H1 (cell line): ENCODE data around the gene WASF3. TPM values are rescaled to one million over a fixed set of nuclear protein-coding genes. Genes with fewer than 3 reads are reported as not detected.
A peak's percentile ranks its signal among the peaks of the same experiment; 100 is the strongest.

Experiments
- CTCF ChIA-PET: fragments of 300-600 bp; sonication (Branson Sonifier 250); formaldehyde crosslinking; loops from one replicate; lab custom pipeline; 2021; ENCODE audit not compliant: partially characterized antibody; lab: Charles Lee
- POLR2A ChIA-PET: fragments of 300-600 bp; sonication (Branson Sonifier 250); formaldehyde crosslinking; loops from one replicate; lab custom pipeline; 2021; ENCODE audit warnings: inconsistent platforms; ENCODE audit not compliant: partially characterized antibody; lab: Charles Lee
- DNase-seq, 2 experiments: peaks; one replicate each; pipeline versions ENCODE4 v3.0.0 to v3.0.0-alpha.2; 2010 to 2022; ENCODE audit warnings: low spot score in 2 of 2, low read depth in 1 of 2, mixed read lengths in 1 of 2
- FAIRE-seq: peaks from 2 replicates; lab custom pipeline; 2011; peaks lifted over from hg19 to GRCh38; lab: Jason Lieb, UNC
- H2AFZ ChIP-seq: 2 replicates; pipeline ENCODE4 v1.8.1; 2012; ENCODE audit warnings: low read length, inconsistent platforms
- H2AK5ac ChIP-seq: 2 replicates; pipeline ENCODE4 v1.6.1; 2013; ENCODE audit warnings: low read depth, low read length
- H2BK120ac ChIP-seq: replicated peaks from 2 replicates; pipeline ENCODE3; 2013; ENCODE audit warnings: low read depth, low read length, inconsistent platforms
- H2BK12ac ChIP-seq: 2 replicates; pipeline ENCODE4 v1.6.1; 2013; ENCODE audit warnings: low read depth, low read length
- H2BK15ac ChIP-seq: 2 replicates; pipeline ENCODE4 v1.6.1; 2013; ENCODE audit warnings: low read length
- H2BK20ac ChIP-seq: 2 replicates; pipeline ENCODE4 v1.6.1; 2013; ENCODE audit warnings: low read length
- H2BK5ac ChIP-seq: 2 replicates; pipeline ENCODE4 v1.6.1; 2013; ENCODE audit warnings: low read depth, low read length
- H3K14ac ChIP-seq: 2 replicates; pipeline ENCODE4 v1.6.1; 2013; ENCODE audit warnings: inconsistent platforms; ENCODE audit not compliant: insufficient read length
- H3K18ac ChIP-seq: 2 replicates; pipeline ENCODE4 v1.6.1; 2013; ENCODE audit warnings: low read length; ENCODE audit errors: extremely low read depth
- H3K23ac ChIP-seq: 2 replicates; pipeline ENCODE4 v1.6.1; 2013; ENCODE audit warnings: inconsistent platforms; ENCODE audit not compliant: insufficient read length
- H3K23me2 ChIP-seq: 2 replicates; pipeline ENCODE4 v1.6.1; 2013; ENCODE audit warnings: low read depth, low read length
- H3K27ac ChIP-seq: 2 replicates; pipeline ENCODE4 v1.6.1; 2011; ENCODE audit warnings: low read depth, low read length, inconsistent platforms
- H3K27me3 ChIP-seq, 4 experiments: replicated peaks in 1 of 4; 1 replicate in 1 of 4; 2 replicates in 3 of 4; pipeline versions ENCODE4 v1.6.1 to v1.8.1; 2011 to 2013; ENCODE audit warnings: low read length in 3 of 4, mild to moderate bottlenecking in 3 of 4, inconsistent platforms in 2 of 4, mixed read lengths in 2 of 4, moderate library complexity in 1 of 4; ENCODE audit not compliant: control insufficient read depth in 3 of 4, insufficient read depth in 3 of 4; ENCODE audit errors: extremely low read depth in 1 of 4
- H3K36me3 ChIP-seq, 4 experiments: 2 replicates each; pipeline versions ENCODE4 v1.6.1 to v1.8.1; 2011 to 2013; ENCODE audit warnings: mild to moderate bottlenecking in 4 of 4, low read length in 3 of 4, moderate library complexity in 2 of 4, control low read depth in 1 of 4, inconsistent platforms in 1 of 4; ENCODE audit not compliant: insufficient read depth in 4 of 4, control insufficient read depth in 2 of 4
- H3K4ac ChIP-seq: replicated peaks from 2 replicates; pipeline ENCODE3; 2013; ENCODE audit warnings: low read length, low read depth, mixed read lengths, inconsistent platforms; ENCODE audit not compliant: insufficient read length
- H3K4me1 ChIP-seq, 4 experiments: replicated peaks in 1 of 4; 1 replicate in 1 of 4; 2 replicates in 3 of 4; pipeline versions ENCODE4 v1.6.1 to v1.8.1; 2011 to 2013; ENCODE audit warnings: low read length in 3 of 4, inconsistent platforms in 2 of 4, mixed read lengths in 1 of 4; ENCODE audit not compliant: insufficient read depth in 4 of 4, control insufficient read depth in 3 of 4
- H3K4me2 ChIP-seq, 2 experiments: 2 replicates each; pipeline versions ENCODE4 v1.6.1 to v1.8.1; 2011 to 2013; ENCODE audit warnings: low read depth in 2 of 2, low read length in 2 of 2, control low read depth in 1 of 2, inconsistent platforms in 1 of 2, mild to moderate bottlenecking in 1 of 2; ENCODE audit not compliant: insufficient read depth in 1 of 2
- H3K4me3 ChIP-seq, 4 experiments: fragments of 200-600, 300-600 bp in 1 of 4; sonication (generic), shearing (Covaris generic), sonication (Bioruptor Twin) in 1 of 4; 2 replicates each; pipeline versions ENCODE4 v1.5.1 to v1.8.1; 2011 to 2016; ENCODE audit warnings: low read length in 4 of 4, low read depth in 3 of 4, control low read depth in 2 of 4, inconsistent platforms in 2 of 4, mild to moderate bottlenecking in 2 of 4, mixed read lengths in 1 of 4, moderate library complexity in 1 of 4; ENCODE audit not compliant: insufficient read depth in 2 of 4; ENCODE audit errors: extremely low read depth in 1 of 4
- H3K56ac ChIP-seq: replicated peaks from 2 replicates; pipeline ENCODE3; 2013; ENCODE audit warnings: low read depth, mild to moderate bottlenecking, mixed read lengths, low read length, inconsistent platforms; ENCODE audit not compliant: insufficient read length
- H3K79me1 ChIP-seq: 2 replicates; pipeline ENCODE4 v1.6.1; 2013; ENCODE audit warnings: low read depth, low read length, control low read depth
- H3K79me2 ChIP-seq, 2 experiments: 2 replicates each; pipeline versions ENCODE4 v1.6.1 to v1.8.1; 2012 to 2013; ENCODE audit warnings: low read length in 2 of 2, mild to moderate bottlenecking in 2 of 2, inconsistent platforms in 1 of 2; ENCODE audit not compliant: insufficient read depth in 2 of 2, control insufficient read depth in 1 of 2
- H3K9ac ChIP-seq, 4 experiments: replicated peaks in 1 of 4; 1 replicate in 1 of 4; 2 replicates in 3 of 4; pipeline versions ENCODE4 v1.6.1 to v1.8.1; 2011 to 2013; ENCODE audit warnings: low read depth in 3 of 4, low read length in 3 of 4, control low read depth in 2 of 4, mild to moderate bottlenecking in 2 of 4, moderate library complexity in 2 of 4, inconsistent platforms in 1 of 4; ENCODE audit errors: extremely low read depth in 1 of 4
- H3K9me3 ChIP-seq, 2 experiments: 2 replicates each; pipeline versions ENCODE4 v1.6.1 to v1.8.1; 2012 to 2013; ENCODE audit warnings: mild to moderate bottlenecking in 2 of 2, moderate library complexity in 2 of 2, control low read depth in 1 of 2, inconsistent platforms in 1 of 2, low read depth in 1 of 2, low read length in 1 of 2, mixed read lengths in 1 of 2; ENCODE audit not compliant: insufficient read depth in 2 of 2
- H4K20me1 ChIP-seq, 2 experiments: replicated peaks in 1 of 2; 2 replicates each; pipeline versions ENCODE3 to v1.8.1; 2011 to 2013; ENCODE audit warnings: inconsistent platforms in 2 of 2, low read length in 2 of 2, mild to moderate bottlenecking in 1 of 2; ENCODE audit not compliant: insufficient read depth in 2 of 2, control insufficient read depth in 1 of 2
- H4K5ac ChIP-seq: 2 replicates; pipeline ENCODE4 v1.6.1; 2013; ENCODE audit warnings: low read length, low read depth, mixed read lengths, inconsistent platforms; ENCODE audit not compliant: insufficient read length
- H4K8ac ChIP-seq: 2 replicates; pipeline ENCODE4 v1.8.0; 2013; ENCODE audit warnings: mild to moderate bottlenecking, moderate library complexity, low read length, inconsistent platforms; ENCODE audit not compliant: insufficient read depth; ENCODE audit errors: extremely low read depth
- H4K91ac ChIP-seq: replicated peaks from 2 replicates; pipeline ENCODE3; 2013; ENCODE audit warnings: low read length, mixed read lengths, inconsistent platforms; ENCODE audit not compliant: insufficient read length
- CEBPB ChIP-seq: IDR thresholded peaks from 2 replicates; pipeline ENCODE4 v1.6.1; 2012; ENCODE audit warnings: low read depth, low read length
- CTBP2 ChIP-seq: IDR thresholded peaks from 2 replicates; pipeline ENCODE4 v1.7.0; 2011; ENCODE audit warnings: borderline replicate concordance, mild to moderate bottlenecking, moderate library complexity, mixed read lengths, low read length; ENCODE audit not compliant: insufficient read depth, insufficient read length
- JUND ChIP-seq: IDR thresholded peaks from 2 replicates; pipeline ENCODE4 v1.6.1; 2011; ENCODE audit warnings: mild to moderate bottlenecking, improper control_type of control experiment, low read length
- RAD21 ChIP-seq, 2 experiments: IDR thresholded peaks in 1 of 2; conservative IDR thresholded peaks in 1 of 2; 2 replicates each; pipeline ENCODE4 v1.6.1; 2011; ENCODE audit warnings: low read depth in 2 of 2, low read length in 2 of 2, improper control_type of control experiment in 1 of 2, inconsistent platforms in 1 of 2, mild to moderate bottlenecking in 1 of 2, moderate library complexity in 1 of 2
- RXRA ChIP-seq: IDR thresholded peaks from 2 replicates; pipeline ENCODE4 v1.6.1; 2011; ENCODE audit warnings: low read depth, mild to moderate bottlenecking, low read length, moderate library complexity; ENCODE audit not compliant: insufficient read depth
- WGBS, 2 experiments: shearing (Covaris generic) in 1 of 2; methylation state at CpG; one replicate each; pipeline versions ENCODE4 v1.1.6 to v1.1.7; 2013 to 2015; ENCODE audit warnings: low lambda C conversion rate in 2 of 2, mixed read lengths in 2 of 2, inconsistent platforms in 1 of 2, low coverage in 1 of 2, missing lambda C conversion rate in 1 of 2; ENCODE audit not compliant: insufficient replicate concordance in 2 of 2, insufficient coverage in 1 of 2, insufficient read length in 1 of 2; ENCODE audit errors: extremely low coverage in 1 of 2, missing lambda C conversion rate in 1 of 2; 5-methylcytosine and 5-hydroxymethylcytosine counted together
- polyA plus RNA-seq, 7 experiments: library from polyadenylated mRNA; depleted of rRNA in 3 of 7; stranded (reverse) in 5 of 7; unstranded in 2 of 7; fragments of >200 nt in 5 of 7; fragments of 200-250 nt in 2 of 7; gene quantifications; 1 replicate in 5 of 7; 2 replicates in 1 of 7; 4 replicates in 1 of 7; pipeline versions ENCODE4 v1.2.1 to v1.2.3, GENCODE V29; 2011 to 2013; ENCODE audit warnings: missing spikeins in 2 of 7, mixed read lengths in 2 of 7
- total RNA-seq: library from RNA; stranded (reverse); fragmentation: NEBNext Ultra II Directional; extraction: Animal tissue kit (Norgen Biotek cat#: 25700); gene quantifications from 2 replicates; pipeline ENCODE4 v1.2.1, GENCODE V29; 2021
- TF ChIP-seq, protein P1 (sequence below), 3 experiments: IDR thresholded peaks; 1 replicate in 2 of 3; 2 replicates in 1 of 3; pipeline versions ENCODE4 v1.5.1 to v1.6.1; 2011; ENCODE audit warnings: low read length in 3 of 3, mild to moderate bottlenecking in 3 of 3, inconsistent platforms in 2 of 3, low read depth in 1 of 3, moderate library complexity in 1 of 3; ENCODE audit not compliant: insufficient read depth in 1 of 3; ENCODE audit errors: control extremely low read depth in 1 of 3

Gene WASF3
- total and polyA plus RNA-seq, 2 of the 8 experiments (the other 6 are each of a cell fraction or from before 2014, with no cell fraction given): 18.7 to 39.8 TPM

DNA sequence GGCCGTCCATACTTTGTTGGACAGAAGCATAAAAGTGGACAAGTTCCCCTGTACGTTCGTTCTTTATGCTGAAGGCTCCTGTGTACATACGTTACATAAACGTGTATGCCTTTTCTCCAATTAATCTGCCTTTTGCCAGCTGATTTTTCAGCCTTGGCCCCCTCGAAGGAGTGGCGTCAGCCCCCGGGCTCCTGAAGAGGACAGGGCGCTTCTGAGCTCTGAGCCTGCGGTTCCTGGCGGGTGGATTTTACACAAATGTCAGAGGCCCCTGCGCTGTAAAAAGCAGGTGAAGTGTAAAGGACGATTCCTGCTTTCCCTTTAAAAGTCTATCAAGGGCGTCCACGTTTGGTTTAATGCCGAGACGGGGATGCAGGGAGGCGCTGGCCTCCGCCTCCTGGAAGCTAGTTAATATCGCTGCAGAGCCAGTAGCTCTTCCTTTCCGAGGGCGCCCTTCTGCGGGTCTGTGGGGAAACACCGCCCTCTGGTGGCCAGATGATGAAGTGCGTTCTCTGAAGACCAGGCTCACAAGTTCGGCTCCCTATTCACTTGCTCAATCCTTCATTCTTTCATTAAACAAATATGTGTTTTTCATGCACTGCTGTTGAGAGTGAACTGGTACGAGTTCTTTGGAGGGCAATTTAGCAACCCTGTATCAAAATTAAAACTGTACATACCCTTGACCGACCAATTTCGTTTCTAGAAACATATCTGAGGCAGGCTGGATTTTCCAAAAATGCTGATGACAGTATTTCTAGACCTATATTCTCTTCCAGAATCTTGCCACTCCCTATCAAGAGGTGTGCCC is 141.1 kb downstream of the WASF3 start:
- CTCF ChIA-PET: interaction anchor here (0.5 to 4.3 kb wide), 55 partner anchors 8 to 513 kb away, joined by 3 to 48 read pairs (median 4); no protein-coding TSS in a partner anchor

More for the DNA sequence above, 141.1 kb downstream of the WASF3 start:
- H3K56ac ChIP-seq: no peak overlapping the region
- H3K23ac ChIP-seq: no peak overlapping the region
- H4K5ac ChIP-seq: no peak overlapping the region
- H2BK12ac ChIP-seq: no peak overlapping the region
- no peak overlapping the region for H2BK15ac ChIP-seq
- H2AFZ ChIP-seq: peak overlapping the region; percentile 91
- H4K8ac ChIP-seq: no peak overlapping the region
- H3K18ac ChIP-seq: no peak overlapping the region
- no peak overlapping the region for H2AK5ac ChIP-seq
- H3K14ac ChIP-seq: no peak overlapping the region
- WGBS, 2 experiments: 32% methylated on average over 29 of the region's 29 CpGs; no CpG with 5 or more reads in 1 of the 2 experiments
- no peak overlapping the region for H2BK120ac ChIP-seq
- H3K9ac ChIP-seq: no peak overlapping the region
- no peak overlapping the region for H2BK20ac ChIP-seq
- no peak overlapping the region for H3K27ac ChIP-seq
- FAIRE-seq: peak; percentile 94
- peak; percentile 73 to 98 for DNase-seq
- no peaks in the 10 kb centered on the region for H3K27me3 ChIP-seq
- peak overlapping the region in 1 of 4 experiments; percentile 39; a peak in 2 of 8 replicates for H3K4me3 ChIP-seq
- no peaks in the 10 kb centered on the region for H3K79me2 ChIP-seq
- H2BK5ac ChIP-seq: no peak overlapping the region
- no peaks in the 10 kb centered on the region for H3K23me2 ChIP-seq
- no peaks in the 10 kb centered on the region for H4K20me1 ChIP-seq
- peaks cover 0 to 4% (median 1%) of the 10 kb centered on the region in 4 experiments; a peak in 1 of 7 replicates for H3K4me1 ChIP-seq
- POLR2A ChIA-PET: no interaction called here
- no peak overlapping the region for H3K4ac ChIP-seq
- no peaks in the 10 kb centered on the region for H3K9me3 ChIP-seq
- H3K36me3 ChIP-seq: no peaks in the 10 kb centered on the region
- H3K4me2 ChIP-seq: peak overlapping the region in 1 of 2 experiments; percentile 59; a peak in 3 of 4 replicates
- H3K79me1 ChIP-seq: no peaks in the 10 kb centered on the region
- H4K91ac ChIP-seq: no peak overlapping the region
- TF ChIP-seq RXRA (no peak), CEBPB (peak; percentile 56; the same call in 1 of the 2 replicates), JUND (0 out of 2 replicates have a peak, but pooled peaks have one; percentile 19), CTBP2 (no peak), RAD21 (IDR thresholded peaks at IDR 0.05 in 1 of 2, conservative IDR thresholded peaks at IDR 0.05 in 1 of 2; ENCODE audit: low read depth in 2 of 2, low read length in 2 of 2) (peak; percentile 98 to 99)
- TF ChIP-seq, protein P1, sequence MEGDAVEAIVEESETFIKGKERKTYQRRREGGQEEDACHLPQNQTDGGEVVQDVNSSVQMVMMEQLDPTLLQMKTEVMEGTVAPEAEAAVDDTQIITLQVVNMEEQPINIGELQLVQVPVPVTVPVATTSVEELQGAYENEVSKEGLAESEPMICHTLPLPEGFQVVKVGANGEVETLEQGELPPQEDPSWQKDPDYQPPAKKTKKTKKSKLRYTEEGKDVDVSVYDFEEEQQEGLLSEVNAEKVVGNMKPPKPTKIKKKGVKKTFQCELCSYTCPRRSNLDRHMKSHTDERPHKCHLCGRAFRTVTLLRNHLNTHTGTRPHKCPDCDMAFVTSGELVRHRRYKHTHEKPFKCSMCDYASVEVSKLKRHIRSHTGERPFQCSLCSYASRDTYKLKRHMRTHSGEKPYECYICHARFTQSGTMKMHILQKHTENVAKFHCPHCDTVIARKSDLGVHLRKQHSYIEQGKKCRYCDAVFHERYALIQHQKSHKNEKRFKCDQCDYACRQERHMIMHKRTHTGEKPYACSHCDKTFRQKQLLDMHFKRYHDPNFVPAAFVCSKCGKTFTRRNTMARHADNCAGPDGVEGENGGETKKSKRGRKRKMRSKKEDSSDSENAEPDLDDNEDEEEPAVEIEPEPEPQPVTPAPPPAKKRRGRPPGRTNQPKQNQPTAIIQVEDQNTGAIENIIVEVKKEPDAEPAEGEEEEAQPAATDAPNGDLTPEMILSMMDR (IDR thresholded peaks at IDR 0.05; ENCODE audit: control extremely low read depth in 1 of 3, insufficient read depth in 1 of 3, low read depth in 1 of 3, low read length in 3 of 3): peak; percentile 86 to 96 (median 95)
- TF ChIP-seq, all 59 proteins: peak for 4
